ENCODE data around the gene CTDSP2. TPM values are rescaled to one million over a fixed set of nuclear protein-coding genes. Genes with fewer than 3 reads are reported as not detected.
"Not testable (repeated sequence)": the region's sequence is repeated elsewhere in the genome, so short reads cannot be mapped to it uniquely, and the experiment has no call there.

The CTDSP2 gene
- total RNA-seq, 4 donors from 2014 or later: 87.5 to 196 (median 128) TPM

DNA sequence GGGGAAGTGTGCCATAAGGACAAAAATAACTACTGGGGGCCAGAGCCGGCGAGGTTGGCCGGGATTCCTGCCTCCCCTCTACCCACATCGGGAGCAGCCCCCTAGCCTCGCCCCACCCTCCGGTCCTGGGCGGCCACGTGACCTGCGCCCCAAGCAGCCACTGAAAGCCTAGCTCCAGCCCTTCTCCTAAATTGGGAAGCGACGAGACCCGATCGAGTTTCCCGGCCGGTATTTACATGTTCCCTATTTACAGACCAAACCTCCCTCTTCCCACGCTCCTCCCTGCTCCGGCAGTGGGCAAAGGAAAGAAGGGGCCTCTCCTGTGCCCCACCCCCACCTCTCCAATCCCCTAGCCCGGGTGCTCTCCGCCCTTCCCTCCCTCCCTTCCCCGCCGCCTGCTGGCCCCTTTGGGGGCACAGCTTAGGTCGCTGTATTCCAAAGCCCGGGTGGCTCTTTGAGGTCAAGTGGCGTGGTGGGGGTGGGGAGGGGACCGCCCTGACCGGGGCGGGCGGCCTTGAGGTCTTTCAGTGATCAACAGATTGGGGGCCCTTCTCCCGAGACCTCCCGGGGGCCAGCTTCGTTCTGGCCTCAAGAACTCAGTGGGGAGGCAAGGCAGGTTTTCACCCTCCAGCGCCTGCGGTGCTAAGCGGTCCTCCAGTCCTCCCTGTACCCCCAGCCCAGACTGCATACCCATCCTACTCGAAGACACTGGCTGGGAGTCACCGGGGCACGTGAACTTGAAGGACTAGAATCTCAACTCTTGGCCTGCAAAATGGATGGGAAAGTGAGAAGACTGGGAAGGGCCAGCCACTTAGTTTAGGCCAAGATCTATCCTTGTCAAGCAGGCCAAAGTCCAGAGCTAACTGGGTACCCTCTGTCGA, 6.3 kb upstream of the CTDSP2 start:
- DNase-seq: no peak
- Histone ChIP-seq H3K27me3 (no peaks in the 10 kb centered on the region), H3K4me3 (peak overlapping the region in 3 of 4 donors; percentile 9 to 23 (median 21)), H3K27ac (peak overlapping the region; percentile 14 to 66 (median 54)), H3K9me3 (no peaks in the 10 kb centered on the region), H3K4me1 (peaks cover 0 to 6% (median 2%) of the 10 kb centered on the region in 4 donors), H3K36me3 (no peaks in the 10 kb centered on the region)
- no peak for TF ChIP-seq POLR2A (IDR thresholded peaks at IDR 0.05)
- TF ChIP-seq, protein P1, sequence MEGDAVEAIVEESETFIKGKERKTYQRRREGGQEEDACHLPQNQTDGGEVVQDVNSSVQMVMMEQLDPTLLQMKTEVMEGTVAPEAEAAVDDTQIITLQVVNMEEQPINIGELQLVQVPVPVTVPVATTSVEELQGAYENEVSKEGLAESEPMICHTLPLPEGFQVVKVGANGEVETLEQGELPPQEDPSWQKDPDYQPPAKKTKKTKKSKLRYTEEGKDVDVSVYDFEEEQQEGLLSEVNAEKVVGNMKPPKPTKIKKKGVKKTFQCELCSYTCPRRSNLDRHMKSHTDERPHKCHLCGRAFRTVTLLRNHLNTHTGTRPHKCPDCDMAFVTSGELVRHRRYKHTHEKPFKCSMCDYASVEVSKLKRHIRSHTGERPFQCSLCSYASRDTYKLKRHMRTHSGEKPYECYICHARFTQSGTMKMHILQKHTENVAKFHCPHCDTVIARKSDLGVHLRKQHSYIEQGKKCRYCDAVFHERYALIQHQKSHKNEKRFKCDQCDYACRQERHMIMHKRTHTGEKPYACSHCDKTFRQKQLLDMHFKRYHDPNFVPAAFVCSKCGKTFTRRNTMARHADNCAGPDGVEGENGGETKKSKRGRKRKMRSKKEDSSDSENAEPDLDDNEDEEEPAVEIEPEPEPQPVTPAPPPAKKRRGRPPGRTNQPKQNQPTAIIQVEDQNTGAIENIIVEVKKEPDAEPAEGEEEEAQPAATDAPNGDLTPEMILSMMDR (IDR thresholded peaks at IDR 0.05): no peak

DNA sequence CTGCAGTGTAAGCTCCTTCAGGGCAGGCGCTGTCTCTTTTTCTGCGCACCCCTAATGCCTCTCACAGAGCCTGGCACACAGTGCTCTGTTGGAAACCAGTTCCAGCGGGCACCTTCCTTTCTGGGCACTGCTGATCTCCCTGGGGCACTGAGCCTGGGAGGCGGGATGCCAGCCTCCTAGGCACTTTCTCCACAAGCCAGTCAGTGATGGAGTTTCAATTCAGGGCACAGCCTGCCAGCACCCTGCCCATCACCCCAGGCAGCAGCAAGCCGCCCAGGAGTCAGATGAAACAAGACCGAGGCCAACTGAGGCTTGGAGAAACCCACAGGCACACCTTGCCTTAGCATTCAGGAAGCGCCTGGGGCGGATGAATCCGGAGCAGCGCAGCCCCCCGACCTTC, 5.7 kb upstream of the CTDSP2 start:
- H3K4me1 ChIP-seq: peaks cover 0 to 8% (median 3%) of the 10 kb centered on the region in 4 donors
- H3K9me3 ChIP-seq: no peaks in the 10 kb centered on the region
- DNase-seq: no peak
- H3K27me3 ChIP-seq: no peaks in the 10 kb centered on the region
- no peaks in the 10 kb centered on the region for H3K36me3 ChIP-seq
- TF ChIP-seq, protein P1 (IDR thresholded peaks at IDR 0.05): no peak
- no peak for TF ChIP-seq POLR2A (IDR thresholded peaks at IDR 0.05)
- peak overlapping the region; percentile 14 to 66 (median 54) for H3K27ac ChIP-seq
- H3K4me3 ChIP-seq: peak overlapping the region in 3 of 4 donors; percentile 9 to 23 (median 21)

DNA sequence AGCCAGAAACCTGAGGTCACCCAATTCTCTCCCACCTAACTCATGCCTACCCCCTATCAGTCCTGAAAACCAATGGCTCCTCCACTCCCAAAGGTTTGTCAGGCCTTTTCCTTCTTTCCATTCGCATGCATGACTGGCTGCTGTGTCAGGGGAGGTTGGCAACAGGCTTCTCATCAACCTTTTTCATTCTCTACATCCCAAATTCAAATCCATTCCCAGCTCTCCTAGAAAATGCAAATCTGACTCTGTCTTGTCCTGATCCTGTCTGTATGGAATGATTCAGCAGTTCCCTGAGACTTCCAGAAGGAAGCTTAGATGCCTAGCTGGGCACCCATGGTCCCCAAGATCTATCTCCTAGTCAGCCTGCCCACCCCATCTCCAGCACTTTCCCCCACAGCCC, 5.0 kb upstream of the CTDSP2 start:
- Histone ChIP-seq H3K27me3 (no peaks in the 10 kb centered on the region), H3K4me3 (no peak overlapping the region), H3K9me3 (no peaks in the 10 kb centered on the region), H3K36me3 (no peaks in the 10 kb centered on the region), H3K27ac (peak overlapping the region in 1 of 4 donors; percentile 64), H3K4me1 (peaks cover 0 to 8% (median 3%) of the 10 kb centered on the region in 4 donors)
- DNase-seq: no peak
- TF ChIP-seq POLR2A (IDR thresholded peaks at IDR 0.05): no peak
- TF ChIP-seq, protein P1 (IDR thresholded peaks at IDR 0.05): no peak

DNA sequence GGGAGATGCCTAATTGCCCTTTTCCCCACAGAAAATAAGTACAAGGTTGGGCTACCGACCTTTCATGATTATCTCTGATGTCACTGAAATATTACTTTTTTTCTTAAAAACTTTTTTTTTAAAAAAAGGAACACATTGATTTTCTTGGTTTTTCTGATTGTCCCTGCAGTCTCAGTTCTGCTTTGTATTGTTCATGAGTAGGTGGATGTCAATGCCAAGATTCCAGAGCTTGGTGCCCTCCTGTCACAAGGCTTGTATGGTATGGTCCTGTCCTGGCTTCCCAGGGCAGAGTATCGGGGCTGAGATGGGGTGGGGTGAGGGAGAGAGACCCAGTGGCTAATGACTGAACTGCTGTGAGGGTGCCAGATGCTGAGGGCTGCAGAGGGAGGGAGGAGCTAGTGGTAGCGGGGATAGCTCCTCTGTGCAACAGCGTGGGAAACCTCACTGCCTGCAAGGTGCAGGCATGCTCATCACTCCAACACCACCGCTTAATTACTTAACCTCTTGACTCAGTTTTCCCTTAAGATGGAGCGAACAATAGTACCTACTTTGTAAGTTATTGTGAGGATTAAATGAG, 4.4 kb upstream of the CTDSP2 start:
- Histone ChIP-seq H3K27ac (no peak overlapping the region), H3K36me3 (no peaks in the 10 kb centered on the region), H3K9me3 (no peaks in the 10 kb centered on the region), H3K4me3 (no peak overlapping the region), H3K4me1 (peaks cover 0 to 8% (median 3%) of the 10 kb centered on the region in 4 donors), H3K27me3 (no peaks in the 10 kb centered on the region)
- TF ChIP-seq, protein P1 (IDR thresholded peaks at IDR 0.05): no peak
- TF ChIP-seq POLR2A (IDR thresholded peaks at IDR 0.05): no peak
- DNase-seq: no peak

DNA sequence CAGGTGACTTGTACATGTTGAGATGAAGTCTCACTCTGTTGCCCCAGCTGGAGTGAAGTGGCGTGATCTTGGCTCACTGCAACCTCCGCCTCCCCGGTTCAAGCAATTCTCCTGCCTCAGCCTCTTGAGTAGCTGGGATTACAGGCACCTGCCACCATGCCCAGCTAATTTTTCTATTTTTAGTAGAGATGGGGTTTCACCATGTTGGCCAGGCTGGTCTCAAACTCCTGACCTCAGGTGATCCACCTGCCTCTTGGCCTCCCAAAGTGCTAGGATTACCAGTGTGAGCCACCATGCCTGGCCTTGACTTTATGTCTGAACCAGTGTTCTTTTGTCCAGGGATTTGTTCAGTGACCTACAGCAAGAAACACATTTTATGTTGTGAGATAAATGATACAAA, 2.9 kb upstream of the CTDSP2 start:
- not testable (repeated sequence) for H3K4me3 ChIP-seq, H3K27me3 ChIP-seq, H3K9me3 ChIP-seq, H3K4me1 ChIP-seq, DNase-seq, H3K27ac ChIP-seq, H3K36me3 ChIP-seq

DNA sequence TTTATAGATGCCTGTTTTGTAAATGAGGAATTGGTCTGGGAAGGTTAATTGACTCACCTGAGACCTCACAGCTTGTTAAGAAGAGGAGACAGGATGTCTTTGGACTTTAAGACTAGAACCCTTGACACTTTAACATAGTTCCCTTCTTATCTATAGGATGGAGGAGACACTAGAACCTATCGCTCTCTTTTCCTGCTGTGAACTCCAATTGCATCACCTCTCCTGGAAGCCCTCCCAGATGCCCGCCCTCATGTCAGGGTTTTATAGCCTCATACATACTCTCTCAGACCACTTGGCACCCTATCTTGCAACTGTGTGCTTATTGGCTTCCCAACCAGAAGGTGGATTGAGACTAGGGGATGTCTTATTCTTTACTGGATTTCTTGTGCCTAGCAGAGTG, 2.5 kb upstream of the CTDSP2 start:
- peaks cover 0 to 13% (median 4%) of the 10 kb centered on the region in 4 donors for H3K4me1 ChIP-seq
- TF ChIP-seq POLR2A (IDR thresholded peaks at IDR 0.05): no peak
- TF ChIP-seq, protein P1 (IDR thresholded peaks at IDR 0.05): no peak
- no peaks in the 10 kb centered on the region for H3K36me3 ChIP-seq
- no peaks in the 10 kb centered on the region for H3K27me3 ChIP-seq
- no peak overlapping the region for H3K27ac ChIP-seq
- no peak for DNase-seq
- H3K9me3 ChIP-seq: no peaks in the 10 kb centered on the region
- H3K4me3 ChIP-seq: no peak overlapping the region
